GM12874 (cell line): Measurements from ENCODE around the gene TMEM123.

ENCODE experiments used
- CTCF ChIP-seq: IDR thresholded peaks from 2 replicates; pipeline ENCODE4 v1.5.1; 2011; ENCODE audit warnings: low read depth, mild to moderate bottlenecking, control low read depth, low read length, moderate library complexity; ENCODE audit not compliant: insufficient read depth

The TMEM123 gene

GRCh38 chr11:102359372-102359771, 93.2 kb downstream of the TMEM123 start:
- no peak for TF ChIP-seq CTCF

- no peak for TF ChIP-seq CTCF
Observed at GRCh38 chr11:102357116-102357515, 95.4 kb downstream of the TMEM123 start.

GRCh38 chr11:102347462-102348370, 104.8 kb downstream of the TMEM123 start:
- no peak for TF ChIP-seq CTCF

- TF ChIP-seq CTCF: peak; percentile 89
Observed at GRCh38 chr11:102346748-102347461, 105.7 kb downstream of the TMEM123 start, which contains the start of gene BIRC2. Gene BIRC2 (plus strand): TSS chr11:102347214. CDS start chr11:102349855, 2,641 bp downstream.

GRCh38 chr11:102346456-102346747, 106.2 kb downstream of the TMEM123 start:
- TF ChIP-seq CTCF: no peak
